Omental fat pad (tissue), 4 donors: ENCODE data around the gene HOXC13. TPM values are rescaled to one million over a fixed set of nuclear protein-coding genes. Genes with fewer than 3 reads are reported as not detected.

ENCODE experiments used
- ATAC-seq: fragments of 150-250 bp; one replicate; pipeline ENCODE4 v1.9.1; 2016; ENCODE audit warnings: mild to moderate bottlenecking, moderate library complexity; ENCODE audit not compliant: low FRiP score
- DNase-seq: peaks from one replicate; pipeline ENCODE4 v3.0.0-alpha.2; 2019; ENCODE audit warnings: low spot score
- CTCF ChIP-seq, 3 donors: fragments of 450-650 bp; IDR thresholded peaks; one replicate each; pipeline ENCODE4 v1.5.1; 2016 to 2017; ENCODE audit warnings: antibody characterized with exemption in 3 of 3, mild to moderate bottlenecking in 3 of 3, moderate library complexity in 2 of 3
- small RNA-seq: library from RNA; depleted of rRNA; stranded (forward); fragments of <200 nt; gene quantifications from one replicate; pipeline ENCODE3, GENCODE V24; 2016
- total RNA-seq, 4 donors: library from RNA; depleted of rRNA; stranded (reverse); fragments of >200 nt; gene quantifications; one replicate each; pipeline ENCODE4 v1.1.0, GENCODE V29; 2016

HOXC13 gene
- total RNA-seq, 4 donors from 2014 or later: not detected

DNA sequence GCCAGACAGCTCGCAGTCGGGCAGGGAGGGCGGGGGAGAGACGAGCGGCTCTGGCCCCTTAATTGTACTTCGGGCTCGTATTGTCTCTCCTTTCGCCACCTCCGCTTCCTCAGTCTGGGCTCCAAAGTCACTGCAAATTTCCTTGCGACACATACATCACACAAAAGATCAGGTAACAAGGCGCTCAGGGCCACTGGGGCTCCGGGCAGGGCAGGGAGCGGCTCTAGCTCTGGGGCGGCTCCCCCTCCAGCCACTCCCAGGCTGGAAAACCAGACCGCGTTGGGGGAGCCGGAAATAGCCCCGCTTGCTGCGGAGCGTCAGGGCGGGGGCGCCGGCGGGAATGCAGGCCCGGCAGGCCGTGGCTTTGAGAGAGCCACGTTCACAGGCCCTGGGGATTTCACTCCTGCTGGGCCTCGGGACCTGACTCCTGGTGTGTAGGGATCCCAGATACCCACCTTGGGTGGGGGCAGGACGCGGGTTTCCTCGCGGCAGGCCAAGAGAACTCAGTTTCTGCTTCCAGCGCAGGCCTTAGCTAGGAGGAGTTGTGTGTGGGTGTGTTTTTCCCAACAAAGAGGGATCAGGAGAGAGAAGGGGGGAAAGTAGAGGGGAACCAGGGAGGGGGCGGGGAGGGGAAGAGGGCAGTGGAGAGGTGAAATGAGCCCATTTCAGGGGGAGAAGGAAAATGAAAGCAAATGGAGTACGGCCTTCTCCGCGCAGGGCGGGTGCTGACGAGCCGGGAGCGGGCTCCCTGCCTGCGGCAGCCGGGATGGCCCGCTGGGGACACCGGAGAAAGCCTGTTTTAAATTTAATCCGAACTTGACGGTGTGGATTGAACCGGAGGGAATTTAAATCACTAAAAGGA is 57.0 kb downstream of the HOXC13 start:
- ATAC-seq (no peak), DNase-seq (no peak)
- no peak for TF ChIP-seq CTCF (IDR thresholded peaks at IDR 0.05)

Small RNAs within 50 kb of the gene (small RNA-seq; reads per million reads assigned to genes)
- not detected for gene AC012531.3
- not detected for gene AC012531.4
- 0.77 reads per million for gene MIR196A2
- not detected for gene RF01905
- not detected for gene RF01906

Other genes starting within 250 kb of the HOXC13 start
- gene CALCOCO1, start 211.4 kb upstream of the HOXC13 start, total RNA-seq: 100 to 1,000 TPM; 183 to 262 (median 242) TPM
- gene CISTR, start 186.9 kb upstream of the HOXC13 start, total RNA-seq: not detected
- not detected for gene HOXC12, start 16.1 kb downstream of the HOXC13 start, total RNA-seq
- not detected for gene HOXC11, start 34.3 kb downstream of the HOXC13 start, total RNA-seq
- under 1 TPM in 1 of 4 donors, not detected in 3; 0.32 TPM for gene HOTAIR, start 36.1 kb downstream of the HOXC13 start, total RNA-seq
- gene HOXC10, start 46.3 kb downstream of the HOXC13 start, total RNA-seq: not detected
- gene HOXC9, start 61.3 kb downstream of the HOXC13 start, total RNA-seq: 1 to 10 TPM in 1 of 4 donors, under 1 TPM in 2, not detected in 1; 0.28 to 2.0 (median 0.44) TPM
- gene HOXC8, start 70.2 kb downstream of the HOXC13 start, total RNA-seq: under 1 TPM in 2 of 4 donors, not detected in 2; 0.19 to 0.24 TPM
- gene HOXC6, start 89.6 kb downstream of the HOXC13 start, total RNA-seq: 1 to 10 TPM in 2 of 4 donors, under 1 TPM in 2; 0.24 to 1.7 (median 1.2) TPM
- under 1 TPM in 3 of 4 donors, not detected in 1; 0.28 to 0.63 (median 0.50) TPM for gene HOXC5, start 94.2 kb downstream of the HOXC13 start, total RNA-seq
- gene HOXC4, start 115.0 kb downstream of the HOXC13 start, total RNA-seq: 1 to 10 TPM in 3 of 4 donors, under 1 TPM in 1; 0.84 to 1.3 (median 1.1) TPM